Epithelial cell of prostate (primary cell): ENCODE measurements around the gene TNC.

Source experiments
- DNase-seq: peaks from one replicate; pipeline ENCODE4 v3.0.0-alpha.2; 2011; ENCODE audit warnings: low read depth, low spot score
- H3K27ac ChIP-seq: fragments of 450-650 bp; 2 replicates; pipeline ENCODE4 v1.5.1; 2017; ENCODE audit warnings: mild to moderate bottlenecking

TNC gene

DNA sequence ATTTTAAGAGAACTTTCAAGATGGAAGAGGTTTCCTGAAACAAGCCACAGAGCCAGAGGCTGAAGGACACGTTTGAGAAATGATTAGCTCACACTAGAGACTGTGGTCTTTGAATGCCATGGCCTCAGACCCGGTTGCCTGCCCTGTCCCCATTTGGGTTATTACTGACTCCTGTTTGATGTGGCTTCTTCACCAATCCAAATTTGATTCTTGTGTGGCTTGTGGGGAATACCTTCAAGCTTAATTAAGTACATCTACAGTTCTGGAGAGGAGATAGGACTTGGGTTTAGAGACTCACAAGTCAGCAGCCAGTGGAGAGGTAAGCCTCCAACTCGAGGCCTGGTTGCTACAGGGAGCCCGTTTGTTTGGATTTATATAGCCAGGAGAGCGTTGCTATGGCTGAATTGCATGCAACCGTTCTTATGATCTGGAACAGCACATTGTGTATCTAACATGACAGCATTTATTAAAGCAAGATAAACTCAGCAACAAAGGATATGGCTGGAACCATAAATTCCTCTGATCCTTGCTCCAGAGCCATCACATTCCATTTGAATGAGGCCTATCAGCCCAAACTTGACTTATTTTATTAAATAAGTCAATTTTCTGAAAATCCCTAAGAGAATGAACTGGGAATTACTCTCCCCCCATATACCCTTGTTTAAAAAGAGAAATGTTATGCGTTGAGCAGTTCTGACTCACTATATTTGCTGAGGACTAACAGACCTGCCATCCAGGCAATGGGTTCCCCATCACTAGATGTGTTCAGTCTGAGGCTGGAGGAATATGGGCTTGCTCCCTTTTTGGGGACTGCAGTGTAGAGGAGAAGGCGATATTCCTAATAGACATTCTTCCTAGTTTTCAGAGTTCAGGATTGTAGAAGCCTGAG lies 99.2 kb downstream of the TNC start:
- H3K27ac ChIP-seq: no peak overlapping the region

DNA sequence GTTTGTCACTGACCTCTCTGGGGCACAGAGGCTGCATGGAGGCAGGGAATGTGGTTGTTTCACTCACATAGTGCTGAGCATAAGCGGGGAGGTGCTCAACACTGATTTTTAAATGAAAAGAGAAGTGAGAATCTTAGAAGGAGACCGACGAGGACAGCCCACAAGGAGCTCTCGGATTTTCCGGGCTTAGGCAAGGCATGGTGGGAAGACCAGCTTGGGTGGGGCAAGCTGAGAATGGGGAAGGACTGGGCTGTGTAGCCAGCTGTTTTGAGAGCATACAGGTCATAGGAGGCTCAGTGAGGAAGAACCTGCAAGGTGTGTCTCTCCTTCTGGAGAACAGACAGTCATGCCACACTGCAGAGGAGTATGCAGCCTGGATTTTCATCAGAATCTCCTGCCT lies 101.6 kb downstream of the TNC start:
- no peak overlapping the region for H3K27ac ChIP-seq
- no peak for DNase-seq

More for the DNA sequence above, 99.2 kb downstream of the TNC start:
- no peak for DNase-seq

DNA sequence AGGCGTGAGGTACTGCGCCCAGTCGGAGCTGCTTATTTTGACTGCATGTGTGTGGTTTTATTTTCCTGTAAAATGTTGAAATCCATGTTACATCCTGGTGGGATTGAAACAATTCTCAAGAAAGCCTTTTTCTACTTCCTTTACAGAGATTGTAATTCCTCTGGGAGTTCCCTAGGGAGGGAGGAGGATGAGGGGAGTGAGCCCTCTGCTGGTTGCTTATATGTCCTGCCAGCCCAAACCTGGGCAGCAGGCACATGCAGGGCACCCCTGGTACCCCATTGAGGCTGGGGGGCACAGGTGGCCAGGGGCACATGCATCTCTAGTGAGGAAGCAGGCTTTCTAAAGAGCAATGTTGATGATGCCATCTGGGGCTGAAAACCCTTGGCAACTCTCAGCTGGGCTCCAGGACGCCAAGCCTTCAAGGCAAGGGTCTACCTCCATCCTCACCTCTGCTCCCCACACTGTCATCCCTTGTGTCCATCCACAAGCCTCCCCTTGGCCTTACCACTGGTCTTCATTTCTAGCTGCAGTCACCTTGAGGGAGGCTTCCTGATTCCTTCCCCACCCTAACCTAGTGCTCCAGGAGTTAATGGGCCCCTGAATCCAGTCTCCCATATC lies 102.8 kb downstream of the TNC start:
- DNase-seq: no peak
- H3K27ac ChIP-seq: no peak overlapping the region

DNA sequence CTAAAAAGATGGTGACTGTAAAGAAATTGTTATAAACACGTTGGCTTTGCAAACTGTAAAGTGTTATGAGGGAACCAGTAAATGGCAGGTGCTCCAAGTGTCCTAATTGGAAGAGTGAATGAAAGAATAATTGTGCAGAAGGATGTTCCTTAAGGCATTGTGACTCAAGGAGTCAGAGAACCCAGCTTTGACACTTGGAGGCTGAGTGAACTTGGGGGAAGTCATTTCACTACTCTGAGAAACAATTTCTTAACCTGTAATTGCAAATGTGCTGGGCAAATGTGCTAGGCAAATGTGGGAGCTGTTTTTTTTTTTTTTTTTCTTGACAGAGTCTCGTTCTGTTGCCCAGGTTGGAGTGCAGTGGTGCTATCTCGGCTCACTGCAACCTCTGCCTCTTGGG lies 103.5 kb downstream of the TNC start:
- H3K27ac ChIP-seq: no peak overlapping the region
- DNase-seq: no peak

DNA sequence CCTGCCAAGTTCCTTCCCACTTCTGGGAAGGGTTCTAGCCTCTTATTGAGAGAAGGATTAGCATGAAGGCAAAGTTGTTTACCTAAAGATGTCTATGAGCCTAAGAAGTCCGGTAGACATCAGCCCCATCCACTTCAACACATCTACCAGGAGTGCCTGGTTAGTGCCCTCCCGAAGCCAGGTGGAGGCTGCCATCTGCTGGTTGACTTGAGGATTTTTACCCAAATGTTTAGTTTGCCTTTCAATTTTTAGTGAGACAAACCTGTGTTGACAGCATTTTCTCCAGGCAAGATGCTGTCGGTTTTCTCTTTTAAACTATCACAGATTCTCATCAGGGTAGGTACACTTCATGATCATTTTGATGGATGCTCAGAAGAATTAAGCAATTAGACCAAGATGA lies 104.0 kb downstream of the TNC start:
- H3K27ac ChIP-seq: no peak overlapping the region
- DNase-seq: no peak

DNA sequence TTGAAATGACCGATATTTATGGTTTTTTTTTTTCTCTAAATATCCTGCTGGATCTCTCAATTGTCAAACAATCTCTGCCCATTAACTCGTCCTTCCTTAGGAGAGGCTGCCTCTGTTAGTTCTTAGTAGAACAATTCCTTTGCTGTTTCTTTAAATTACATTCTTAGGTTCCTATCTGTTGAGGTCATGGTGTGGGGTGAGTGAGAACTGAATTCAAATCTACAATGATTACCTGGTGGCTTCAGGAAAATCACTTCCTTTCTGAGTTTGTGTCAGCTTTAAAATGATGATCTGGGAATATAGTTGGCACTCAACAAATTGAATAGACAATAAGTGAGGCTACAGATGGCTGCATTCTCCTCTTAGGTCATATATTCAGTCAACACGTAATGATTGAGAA lies 105.5 kb downstream of the TNC start:
- H3K27ac ChIP-seq: no peak overlapping the region
- DNase-seq: no peak

DNA sequence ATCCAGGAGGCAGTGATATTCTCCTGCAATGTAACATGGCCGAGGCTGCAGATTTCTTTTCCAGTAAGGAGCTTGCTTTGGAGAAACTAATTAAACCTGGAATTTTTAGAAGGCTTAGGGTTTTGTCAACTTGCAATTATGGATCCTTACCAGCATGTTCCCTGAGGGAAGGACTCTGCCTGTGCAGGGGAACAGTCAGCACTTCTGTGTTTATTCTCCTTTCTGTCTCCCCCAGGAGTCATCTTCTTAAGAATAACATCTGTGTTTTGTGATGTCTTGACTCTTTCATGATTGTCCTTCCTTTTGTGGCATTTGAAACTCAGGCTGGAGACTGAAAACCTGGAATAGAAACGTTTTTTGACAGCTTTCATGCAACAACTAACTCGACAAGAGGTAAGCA lies 107.1 kb downstream of the TNC start:
- no peak for DNase-seq

DNA sequence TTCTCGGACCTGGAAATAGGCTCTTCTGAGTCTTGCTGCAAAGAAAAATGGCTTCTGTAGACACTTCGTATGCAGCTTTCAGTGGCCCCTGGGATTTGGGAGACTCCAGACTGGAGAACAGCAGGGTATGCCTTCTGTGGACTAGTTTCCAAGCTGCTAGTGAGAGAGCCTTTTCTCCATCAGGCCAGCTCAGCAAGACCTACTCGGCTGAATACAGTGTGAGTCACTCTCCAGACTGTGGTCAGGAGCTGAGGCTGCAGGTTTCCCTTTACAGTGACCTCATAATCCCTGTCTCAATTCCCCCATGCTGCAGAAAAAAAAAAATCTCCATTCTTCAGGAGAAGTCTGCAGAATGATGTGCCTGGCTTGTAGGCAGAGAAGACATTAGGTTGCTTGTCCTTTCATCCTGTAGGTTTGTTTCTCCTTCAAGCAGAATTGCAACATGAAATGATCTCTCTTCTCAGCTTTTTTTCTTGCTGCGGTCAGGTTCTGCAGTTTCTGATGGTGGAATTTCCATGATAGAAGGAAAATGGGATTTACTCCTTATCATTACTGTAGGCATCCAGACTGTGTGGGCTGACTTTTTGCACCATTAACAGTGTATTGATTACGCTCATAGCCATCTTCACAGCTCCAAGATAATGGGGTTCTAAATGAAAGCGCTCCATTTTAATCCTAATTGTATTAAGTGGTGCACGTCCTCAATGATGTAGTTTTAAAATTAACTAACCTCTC lies 109.3 kb downstream of the TNC start:
- no peak overlapping the region for H3K27ac ChIP-seq
- DNase-seq: no peak

More for the DNA sequence above, 107.1 kb downstream of the TNC start:
- no peak overlapping the region for H3K27ac ChIP-seq

DNA sequence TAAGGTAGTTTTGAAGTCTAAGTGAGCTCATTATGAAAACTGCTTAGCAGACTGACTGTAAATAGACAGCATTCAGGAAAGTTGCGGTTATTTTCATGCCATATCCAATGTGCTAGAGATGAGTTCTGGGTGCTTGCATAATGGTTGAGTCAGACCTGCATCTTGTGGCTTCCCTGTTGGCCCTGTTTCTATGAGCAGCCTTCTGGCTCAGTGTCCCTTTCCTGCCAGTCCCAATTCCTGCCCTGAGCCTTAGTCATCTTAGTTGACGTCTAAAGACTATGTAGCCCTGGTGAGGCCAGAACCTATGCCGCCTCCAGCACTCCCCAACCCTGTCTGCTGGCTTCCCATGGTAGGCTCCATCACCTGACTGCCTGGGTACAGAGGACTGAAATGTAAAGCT lies 111.3 kb downstream of the TNC start:
- DNase-seq: peak; percentile 74

DNA sequence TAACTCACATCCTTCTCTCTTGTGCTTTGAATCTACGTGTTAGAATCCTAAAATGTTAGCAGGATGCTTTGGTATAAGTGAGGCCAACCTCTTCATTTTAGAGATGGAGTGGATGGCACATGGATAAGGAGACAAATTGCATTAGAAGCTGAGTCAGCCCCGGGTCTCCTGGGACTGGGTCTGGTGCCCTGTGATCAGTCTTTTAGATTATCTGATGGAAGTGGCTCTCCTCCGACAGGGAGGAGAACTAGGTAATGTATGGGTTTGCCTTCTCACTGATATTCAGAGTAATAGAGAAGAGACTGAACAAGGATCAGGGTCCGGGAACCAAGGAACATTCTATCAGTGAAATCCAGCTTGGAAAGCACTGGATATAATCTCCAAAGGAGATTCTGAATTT lies 112.6 kb downstream of the TNC start:
- no peak overlapping the region for H3K27ac ChIP-seq
- DNase-seq: no peak

More for the DNA sequence above, 111.3 kb downstream of the TNC start:
- peak overlapping the region; percentile 12 for H3K27ac ChIP-seq

DNA sequence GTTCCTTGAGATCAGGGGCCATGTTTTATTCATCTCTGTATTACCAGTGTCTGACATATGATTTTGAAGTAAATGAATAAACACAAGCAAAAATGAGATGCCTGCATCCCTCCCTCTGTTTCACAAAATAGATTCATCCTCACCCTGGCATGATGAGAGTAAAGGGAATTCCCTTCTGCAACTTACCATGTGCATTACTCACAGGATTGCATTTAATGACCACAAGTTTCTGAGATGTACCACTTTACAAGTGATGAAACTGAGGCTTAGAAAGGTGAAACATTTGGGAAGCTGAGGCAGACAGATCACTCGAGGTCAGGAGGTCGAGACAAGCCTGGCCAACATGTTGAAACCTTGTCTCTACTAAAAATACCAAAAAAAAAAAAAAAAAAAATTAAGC lies 113.4 kb downstream of the TNC start:
- H3K27ac ChIP-seq: no peak overlapping the region
- DNase-seq: no peak

DNA sequence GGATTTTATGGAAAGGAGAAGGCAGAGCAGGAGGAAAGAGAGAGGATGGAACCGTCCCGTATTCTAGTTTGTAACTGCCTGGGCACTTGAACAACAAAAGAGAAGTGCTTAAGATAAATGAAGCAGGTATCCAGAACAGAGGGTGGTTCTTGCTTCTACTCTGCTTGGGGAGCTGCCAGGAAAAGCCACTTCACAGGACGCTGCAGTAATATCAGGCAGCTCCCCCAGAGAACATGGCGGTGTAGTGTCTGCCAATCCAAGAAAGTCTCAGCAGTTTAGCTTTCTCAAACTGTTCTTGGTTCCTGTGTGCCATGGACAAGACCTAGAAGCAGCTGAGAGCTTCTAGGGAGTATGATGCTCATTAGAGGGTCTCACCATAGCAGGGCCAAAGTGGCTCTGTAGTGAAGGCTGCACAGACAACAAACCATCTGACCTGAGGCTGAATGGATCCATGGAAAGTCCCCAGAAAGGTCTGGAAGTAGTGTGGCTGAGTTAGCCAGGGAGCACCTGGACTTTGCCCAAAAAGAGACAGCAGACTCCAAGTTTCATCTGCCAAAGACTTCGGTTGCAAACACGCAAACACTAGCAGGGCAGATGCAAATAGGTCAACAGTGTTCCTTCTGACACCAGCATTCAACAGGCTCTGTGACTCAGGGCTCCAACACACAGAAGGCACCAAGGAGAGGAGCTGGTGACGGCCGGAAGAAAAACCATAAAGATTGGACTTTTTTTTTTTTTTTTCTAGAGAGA lies 115.4 kb downstream of the TNC start:
- no peak overlapping the region for H3K27ac ChIP-seq
- DNase-seq: no peak

DNA sequence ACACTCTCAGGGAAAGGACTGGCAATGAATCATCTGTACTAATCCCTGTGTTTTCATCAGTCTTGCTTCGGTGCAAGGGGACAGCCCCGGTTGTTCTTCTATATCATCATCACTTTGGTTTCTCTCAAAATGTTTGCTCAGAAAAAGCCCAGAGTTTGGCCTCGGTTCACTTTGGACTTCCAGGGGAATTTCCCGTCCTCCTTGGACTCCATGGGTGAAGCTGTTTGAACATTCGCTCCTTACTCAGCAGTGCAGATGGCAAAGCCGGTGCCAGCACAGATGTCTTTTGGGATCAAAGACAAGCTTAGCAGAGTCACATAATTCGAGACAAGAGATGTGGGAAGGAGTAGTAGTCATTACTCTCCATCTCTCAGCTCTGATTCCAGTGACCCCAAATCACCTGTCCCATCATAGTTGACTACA lies 117.7 kb downstream of the TNC start:
- no peak overlapping the region for H3K27ac ChIP-seq
- DNase-seq: no peak

DNA sequence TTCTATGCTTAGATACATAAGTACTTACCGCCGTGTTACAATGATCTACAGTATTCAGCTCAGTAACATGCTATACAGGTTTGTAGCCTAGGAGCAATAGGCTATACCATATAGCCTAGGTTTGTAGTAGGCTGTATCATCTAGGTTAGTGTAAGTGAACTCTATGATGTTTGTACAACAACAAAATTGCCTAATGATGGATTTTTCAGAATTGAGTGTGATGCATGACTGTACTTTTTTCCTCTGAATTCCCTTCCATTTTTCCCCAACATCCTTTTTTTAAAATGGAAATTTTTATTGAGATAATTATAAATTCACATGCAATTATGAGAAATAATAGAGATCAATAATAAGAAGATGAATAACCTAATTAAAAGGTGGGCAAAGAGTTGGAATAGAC lies 119.6 kb downstream of the TNC start:
- H3K27ac ChIP-seq: no peak overlapping the region
- no peak for DNase-seq

DNA sequence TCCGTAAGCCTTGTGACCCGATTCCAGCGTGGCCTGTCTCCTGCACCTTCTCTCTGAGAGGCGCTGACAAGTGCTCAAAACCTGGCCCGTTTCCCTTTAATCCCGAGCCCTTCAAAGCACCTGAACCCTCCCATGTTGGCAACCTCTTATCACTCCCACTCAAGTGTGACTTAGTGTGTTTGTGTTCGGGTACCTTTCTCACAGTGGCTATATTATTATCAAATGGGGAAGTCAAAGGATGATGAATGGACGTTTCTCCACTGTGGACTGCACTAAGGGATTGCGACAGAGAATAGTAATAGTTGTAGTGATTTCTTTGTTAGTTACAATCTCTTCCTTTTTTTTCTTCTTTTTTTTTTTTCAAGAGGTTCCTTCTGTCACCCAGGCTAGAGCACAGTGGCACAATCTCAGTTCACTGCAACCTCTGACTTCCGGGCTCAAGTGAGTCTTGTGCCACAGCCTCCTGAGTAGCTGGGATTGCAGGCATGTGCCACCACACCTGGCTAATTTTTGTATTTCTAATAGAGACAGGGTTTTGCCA lies 122.2 kb downstream of the TNC start:
- no peak overlapping the region for H3K27ac ChIP-seq
- no peak for DNase-seq

DNA sequence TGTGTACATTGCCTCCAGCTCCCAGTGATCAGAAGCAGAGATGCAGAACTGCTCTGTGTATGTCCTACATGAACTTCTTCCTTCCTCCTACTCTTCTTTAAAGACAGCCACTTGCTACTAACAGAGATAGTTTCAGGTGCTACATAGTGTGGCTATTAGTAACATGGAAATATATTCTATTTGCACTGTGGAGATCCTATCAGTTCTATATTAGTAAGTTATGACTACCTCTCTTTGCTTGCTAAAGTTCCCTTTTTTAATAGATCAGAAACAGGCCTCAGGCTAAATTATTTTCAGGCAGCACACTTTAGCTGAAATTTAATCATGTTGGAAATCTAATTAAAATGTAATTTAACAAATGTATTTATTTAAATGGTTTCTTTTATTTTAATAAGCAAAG lies 123.2 kb downstream of the TNC start:
- no peak overlapping the region for H3K27ac ChIP-seq
- no peak for DNase-seq

DNA sequence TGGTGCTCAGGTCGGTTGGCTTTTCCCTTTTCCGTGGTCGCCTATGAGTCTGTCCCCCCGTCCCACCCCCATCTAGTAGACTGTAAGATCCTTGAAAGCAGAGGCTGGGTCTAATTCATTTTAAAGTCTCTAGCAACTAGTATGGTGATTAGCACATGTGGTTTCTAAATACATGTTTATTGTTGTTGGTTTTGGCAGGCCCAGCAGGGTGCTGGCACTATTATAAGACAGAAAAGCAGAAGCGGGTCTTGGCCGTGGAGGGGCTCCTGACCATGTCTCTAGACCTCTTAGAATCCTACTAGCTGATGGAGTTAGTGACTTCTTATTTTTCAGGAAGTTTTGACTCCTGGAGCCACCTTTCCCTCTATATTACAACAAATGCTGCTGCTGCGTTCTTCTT lies 126.1 kb downstream of the TNC start:
- DNase-seq: no peak
- H3K27ac ChIP-seq: no peak overlapping the region

DNA sequence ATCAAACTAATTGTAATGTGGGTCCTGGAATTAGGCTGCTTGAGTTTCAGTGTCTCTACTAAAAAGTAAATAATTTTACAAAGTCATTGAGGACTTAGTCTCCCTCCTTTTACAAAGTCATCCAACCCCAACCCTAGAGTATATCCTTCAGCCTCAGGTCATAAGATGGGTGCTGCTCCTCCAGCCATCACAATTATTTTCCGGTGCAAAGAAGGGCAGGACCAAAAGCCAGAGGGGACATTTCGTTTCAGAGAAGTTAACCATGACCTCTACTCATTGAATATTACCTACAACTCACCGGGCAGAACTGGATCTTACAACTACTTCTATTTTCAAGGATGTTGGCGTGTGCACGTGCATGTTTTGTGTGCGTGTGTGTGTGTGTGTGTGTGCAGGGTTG lies 127.1 kb downstream of the TNC start:
- no peak overlapping the region for H3K27ac ChIP-seq
- DNase-seq: no peak

DNA sequence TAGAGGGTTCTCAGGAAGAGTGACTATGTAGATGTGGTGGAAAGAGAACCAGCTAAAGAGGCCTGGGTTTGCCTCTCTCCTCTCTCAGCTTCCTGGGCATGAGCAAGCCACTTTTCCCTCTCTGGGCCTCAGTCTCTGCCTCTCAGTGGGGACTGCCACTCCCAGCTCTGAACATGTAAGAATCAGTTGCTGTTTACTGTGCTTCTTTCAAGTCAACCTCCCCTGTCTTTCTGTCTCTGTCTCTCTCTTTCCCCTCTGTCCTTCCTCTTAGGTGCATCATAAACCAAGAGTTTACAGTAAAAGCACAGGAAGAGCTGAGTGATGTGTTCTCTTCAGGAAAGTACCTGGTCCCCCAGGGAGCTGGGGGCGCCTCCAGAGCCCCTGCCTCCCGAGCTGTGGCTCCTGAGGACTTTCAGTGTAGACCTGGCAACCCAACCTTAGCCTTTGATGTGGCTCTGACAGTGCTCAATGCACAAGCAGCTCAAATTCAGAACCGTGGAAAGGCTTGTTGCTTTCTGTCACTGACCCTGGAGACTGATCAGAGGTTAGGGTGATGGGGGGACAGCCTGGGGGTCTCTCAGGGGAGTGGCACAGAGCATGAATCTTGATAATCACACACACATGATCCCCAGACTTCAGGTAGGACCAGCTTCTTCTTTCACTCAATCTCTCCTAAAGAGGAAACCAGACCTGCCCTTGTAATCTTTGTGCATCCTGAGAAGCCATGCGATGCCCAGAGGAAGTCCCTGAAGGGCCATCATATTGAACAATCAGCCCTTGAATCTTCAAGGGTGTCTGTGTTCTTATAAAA lies 128.2 kb downstream of the TNC start:
- no peak for DNase-seq
- H3K27ac ChIP-seq: no peak overlapping the region
